Activated naive CD8-positive, alpha-beta T cell treated with anti-CD3 and anti-CD28 coated beads, Interleukin-2, amount 10 ng/mL, durations not matched to agents 7 days and 5 days (primary cell): Measurements from ENCODE around the gene PADI3. TPM values are rescaled to one million over a fixed set of nuclear protein-coding genes. Genes with fewer than 3 reads are reported as not detected.

Experiments used
- ATAC-seq: fragments of 150-1000 bp; cut with Tn5 transposase; one replicate; pipeline ENCODE4 v1.10.0; 2021; ENCODE audit warnings: low read depth, moderate library complexity
- POLR2A ChIA-PET: fragments of 350-600 bp; sonication (Branson Sonifier 250); formaldehyde crosslinking; loops from one replicate; lab custom pipeline; 2021; ENCODE audit warnings: antibody characterized with exemption; lab: Charles Lee
- DNase-seq: peaks from one replicate; pipeline ENCODE4 v3.0.0; 2021
- H3K27ac Mint-ChIP-seq: one replicate; pipeline ENCODE4 v1.8.0; 2022; ENCODE audit warnings: mild to moderate bottlenecking, mixed read lengths
- H3K27me3 Mint-ChIP-seq: one replicate; pipeline ENCODE4 v1.8.0; 2022; ENCODE audit warnings: mild to moderate bottlenecking, moderate library complexity, mixed read lengths
- H3K36me3 Mint-ChIP-seq: one replicate; pipeline ENCODE4 v1.8.0; 2021; ENCODE audit warnings: mild to moderate bottlenecking, mixed read lengths
- H3K4me1 Mint-ChIP-seq: one replicate; pipeline ENCODE4 v1.8.0; 2021; ENCODE audit warnings: mixed read lengths
- H3K4me3 Mint-ChIP-seq: one replicate; pipeline ENCODE4 v1.8.0; 2022; ENCODE audit warnings: mild to moderate bottlenecking, moderate library complexity, mixed read lengths
- H3K9me3 Mint-ChIP-seq: one replicate; pipeline ENCODE4 v1.8.0; 2021; ENCODE audit warnings: mixed read lengths
- total RNA-seq, 2 experiments: library from RNA; stranded (reverse); gene quantifications; one replicate each; pipeline ENCODE4 v1.2.3, GENCODE V29; 2021

The PADI3 gene
- total RNA-seq, 2 experiments from 2014 or later = not detected

GRCh38 chr1:17209430-17209829, 39.5 kb upstream of the PADI3 start:
- no peak for ATAC-seq
- Mint-ChIP-seq H3K27me3 (peaks cover 50% of the 10 kb centered on the region), H3K4me3 (no peak overlapping the region), H3K36me3 (no peaks in the 10 kb centered on the region), H3K9me3 (no peaks in the 10 kb centered on the region), H3K4me1 (peaks cover 63% of the 10 kb centered on the region), H3K27ac (no peak overlapping the region)
- POLR2A ChIA-PET = no interaction called here
- DNase-seq = no peak

- H3K27ac Mint-ChIP-seq = peak overlapping the region; percentile 24
- peaks cover 51% of the 10 kb centered on the region for H3K27me3 Mint-ChIP-seq
- H3K9me3 Mint-ChIP-seq = no peaks in the 10 kb centered on the region
- ATAC-seq (no peak), DNase-seq (no peak)
- H3K36me3 Mint-ChIP-seq = no peaks in the 10 kb centered on the region
- peaks cover 62% of the 10 kb centered on the region for H3K4me1 Mint-ChIP-seq
- POLR2A ChIA-PET = interaction anchor here (1.0 kb wide), 2 partner anchors 9 to 85 kb away, joined by 3 read pairs; no protein-coding TSS in a partner anchor
- H3K4me3 Mint-ChIP-seq = no peak overlapping the region
Observed at GRCh38 chr1:17210176-17210575, 38.7 kb upstream of the PADI3 start.

- no peak overlapping the region for H3K27ac Mint-ChIP-seq
- POLR2A ChIA-PET = interaction anchor here (1.0 kb wide), 1 partner anchor 86 kb away, joined by 3 read pairs; no protein-coding TSS in a partner anchor
- peaks cover 55% of the 10 kb centered on the region for H3K27me3 Mint-ChIP-seq
- H3K4me1 Mint-ChIP-seq = peaks cover 58% of the 10 kb centered on the region
- H3K9me3 Mint-ChIP-seq = no peaks in the 10 kb centered on the region
- DNase-seq (no peak), ATAC-seq (no peak)
- no peak overlapping the region for H3K4me3 Mint-ChIP-seq
- H3K36me3 Mint-ChIP-seq = no peaks in the 10 kb centered on the region
Observed at GRCh38 chr1:17211377-17211776, 37.5 kb upstream of the PADI3 start.

- no peaks in the 10 kb centered on the region for H3K9me3 Mint-ChIP-seq
- H3K4me1 Mint-ChIP-seq = peaks cover 54% of the 10 kb centered on the region
- H3K27me3 Mint-ChIP-seq = peaks cover 56% of the 10 kb centered on the region
- H3K4me3 Mint-ChIP-seq = peak overlapping the region; percentile 58
- DNase-seq (no peak), ATAC-seq (no peak)
- POLR2A ChIA-PET = interaction anchor here (1.3 to 1.4 kb wide), 2 partner anchors 11 to 17 kb away, joined by 5 to 11 read pairs; no protein-coding TSS in a partner anchor
- no peak overlapping the region for H3K27ac Mint-ChIP-seq
- no peaks in the 10 kb centered on the region for H3K36me3 Mint-ChIP-seq
Observed at GRCh38 chr1:17212009-17212408, 36.9 kb upstream of the PADI3 start.

GRCh38 chr1:17212487-17213121, 36.3 kb upstream of the PADI3 start:
- ATAC-seq (peak; percentile 64), DNase-seq (peak; percentile 90)
- Mint-ChIP-seq H3K27ac (peak overlapping the region; percentile 68), H3K36me3 (no peaks in the 10 kb centered on the region), H3K9me3 (no peaks in the 10 kb centered on the region), H3K4me1 (peaks cover 49% of the 10 kb centered on the region), H3K4me3 (peak overlapping the region; percentile 58), H3K27me3 (peaks cover 60% of the 10 kb centered on the region)
- POLR2A ChIA-PET = interaction anchor here (0.8 to 1.4 kb wide), 5 partner anchors 8 to 27 kb away, joined by 4 to 11 read pairs (median 5); partner anchors contain the start of gene PADI1

- ATAC-seq = no peak
- no peak for DNase-seq
- POLR2A ChIA-PET = interaction anchor here (0.8 to 1.4 kb wide), 5 partner anchors 9 to 27 kb away, joined by 4 to 11 read pairs (median 5); partner anchors contain the start of gene PADI1
- H3K4me1 Mint-ChIP-seq = peaks cover 43% of the 10 kb centered on the region
- H3K9me3 Mint-ChIP-seq = no peaks in the 10 kb centered on the region
- H3K27ac Mint-ChIP-seq = peak overlapping the region; percentile 68
- H3K27me3 Mint-ChIP-seq = peaks cover 64% of the 10 kb centered on the region
- H3K36me3 Mint-ChIP-seq = no peaks in the 10 kb centered on the region
- H3K4me3 Mint-ChIP-seq = peak overlapping the region; percentile 58
Observed at GRCh38 chr1:17213148-17213781, 35.6 kb upstream of the PADI3 start.

GRCh38 chr1:17213782-17214148, 35.1 kb upstream of the PADI3 start:
- DNase-seq (no peak), ATAC-seq (no peak)
- no peaks in the 10 kb centered on the region for H3K9me3 Mint-ChIP-seq
- H3K4me1 Mint-ChIP-seq = peaks cover 38% of the 10 kb centered on the region
- no peaks in the 10 kb centered on the region for H3K36me3 Mint-ChIP-seq
- no peak overlapping the region for H3K27ac Mint-ChIP-seq
- peaks cover 64% of the 10 kb centered on the region for H3K27me3 Mint-ChIP-seq
- H3K4me3 Mint-ChIP-seq = no peak overlapping the region
- POLR2A ChIA-PET = interaction anchor here (1.2 kb wide), 1 partner anchor 28 kb away, joined by 5 read pairs; no protein-coding TSS in a partner anchor

- Mint-ChIP-seq H3K4me1 (peaks cover 37% of the 10 kb centered on the region), H3K27ac (no peak overlapping the region), H3K9me3 (no peaks in the 10 kb centered on the region), H3K4me3 (no peak overlapping the region), H3K27me3 (peaks cover 64% of the 10 kb centered on the region), H3K36me3 (no peaks in the 10 kb centered on the region)
- POLR2A ChIA-PET = no interaction called here
- no peak for DNase-seq
- ATAC-seq = no peak
Observed at GRCh38 chr1:17214876-17215544, 33.9 kb upstream of the PADI3 start.

- H3K36me3 Mint-ChIP-seq = no peaks in the 10 kb centered on the region
- peaks cover 34% of the 10 kb centered on the region for H3K4me1 Mint-ChIP-seq
- peaks cover 60% of the 10 kb centered on the region for H3K27me3 Mint-ChIP-seq
- ATAC-seq = no peak
- no peaks in the 10 kb centered on the region for H3K9me3 Mint-ChIP-seq
- no peak overlapping the region for H3K27ac Mint-ChIP-seq
- DNase-seq = no peak
- POLR2A ChIA-PET = no interaction called here
- no peak overlapping the region for H3K4me3 Mint-ChIP-seq
Observed at GRCh38 chr1:17215545-17215890, 33.4 kb upstream of the PADI3 start.

- POLR2A ChIA-PET = no interaction called here
- Mint-ChIP-seq H3K4me3 (no peak overlapping the region), H3K27me3 (peaks cover 56% of the 10 kb centered on the region), H3K9me3 (no peaks in the 10 kb centered on the region), H3K36me3 (no peaks in the 10 kb centered on the region), H3K27ac (no peak overlapping the region), H3K4me1 (peaks cover 30% of the 10 kb centered on the region)
- DNase-seq (no peak), ATAC-seq (no peak)
Observed at GRCh38 chr1:17216078-17216477, 32.8 kb upstream of the PADI3 start.

GRCh38 chr1:17217607-17218006, 31.3 kb upstream of the PADI3 start:
- no peak for DNase-seq
- Mint-ChIP-seq H3K36me3 (no peaks in the 10 kb centered on the region), H3K27me3 (peaks cover 56% of the 10 kb centered on the region), H3K27ac (no peak overlapping the region), H3K4me3 (no peak overlapping the region), H3K4me1 (peaks cover 17% of the 10 kb centered on the region), H3K9me3 (no peaks in the 10 kb centered on the region)
- no peak for ATAC-seq
- POLR2A ChIA-PET = no interaction called here

GRCh38 chr1:17218939-17219338, 30.0 kb upstream of the PADI3 start:
- peaks cover 43% of the 10 kb centered on the region for H3K27me3 Mint-ChIP-seq
- ATAC-seq (no peak), DNase-seq (no peak)
- POLR2A ChIA-PET = no interaction called here
- H3K4me3 Mint-ChIP-seq = no peak overlapping the region
- no peaks in the 10 kb centered on the region for H3K9me3 Mint-ChIP-seq
- H3K27ac Mint-ChIP-seq = no peak overlapping the region
- H3K4me1 Mint-ChIP-seq = peaks cover 4% of the 10 kb centered on the region
- H3K36me3 Mint-ChIP-seq = no peaks in the 10 kb centered on the region

- H3K36me3 Mint-ChIP-seq = no peaks in the 10 kb centered on the region
- POLR2A ChIA-PET = no interaction called here
Observed at GRCh38 chr1:17220287-17220686, 28.6 kb upstream of the PADI3 start.

More at GRCh38 chr1:17220287-17220686, 28.6 kb upstream of the PADI3 start:
- no peak for ATAC-seq
- H3K4me1 Mint-ChIP-seq = no peaks in the 10 kb centered on the region
- H3K27ac Mint-ChIP-seq = no peak overlapping the region
- H3K27me3 Mint-ChIP-seq = peaks cover 30% of the 10 kb centered on the region
- no peaks in the 10 kb centered on the region for H3K9me3 Mint-ChIP-seq
- no peak for DNase-seq
- H3K4me3 Mint-ChIP-seq = no peak overlapping the region
